GM20000 (cell line): ENCODE results near the gene EFHC1.

Experiments used
- DNase-seq: peaks from one replicate; pipeline ENCODE4 v3.0.0; 2012; ENCODE audit warnings: low spot score
- CTCF ChIP-seq: IDR thresholded peaks from 2 replicates; pipeline ENCODE4 v1.5.1; 2012; ENCODE audit warnings: mild to moderate bottlenecking, control low read depth; ENCODE audit errors: extremely low read depth, missing control alignments

The EFHC1 gene

DNA sequence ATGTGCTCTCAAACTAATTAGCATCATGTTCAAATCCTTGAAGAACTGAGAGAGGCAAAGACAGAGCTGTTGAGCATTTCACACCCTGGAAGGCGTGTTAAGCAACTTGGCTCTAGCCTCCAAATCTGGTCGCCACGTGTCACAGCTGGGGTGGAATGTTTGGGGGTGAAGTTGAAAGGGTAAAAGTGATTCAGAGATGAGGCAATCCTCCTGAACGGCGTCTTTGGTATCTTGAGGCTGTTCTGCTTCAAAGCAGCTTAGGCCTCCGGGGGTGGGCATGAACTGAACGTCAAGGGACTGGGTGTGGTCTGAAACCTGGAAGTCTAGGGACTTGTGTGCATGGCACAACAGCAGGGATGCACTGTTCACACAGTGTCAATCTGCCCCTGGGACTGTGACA is 94.4 kb downstream of the EFHC1 start:
- TF ChIP-seq CTCF: no peak
- DNase-seq: no peak

DNA sequence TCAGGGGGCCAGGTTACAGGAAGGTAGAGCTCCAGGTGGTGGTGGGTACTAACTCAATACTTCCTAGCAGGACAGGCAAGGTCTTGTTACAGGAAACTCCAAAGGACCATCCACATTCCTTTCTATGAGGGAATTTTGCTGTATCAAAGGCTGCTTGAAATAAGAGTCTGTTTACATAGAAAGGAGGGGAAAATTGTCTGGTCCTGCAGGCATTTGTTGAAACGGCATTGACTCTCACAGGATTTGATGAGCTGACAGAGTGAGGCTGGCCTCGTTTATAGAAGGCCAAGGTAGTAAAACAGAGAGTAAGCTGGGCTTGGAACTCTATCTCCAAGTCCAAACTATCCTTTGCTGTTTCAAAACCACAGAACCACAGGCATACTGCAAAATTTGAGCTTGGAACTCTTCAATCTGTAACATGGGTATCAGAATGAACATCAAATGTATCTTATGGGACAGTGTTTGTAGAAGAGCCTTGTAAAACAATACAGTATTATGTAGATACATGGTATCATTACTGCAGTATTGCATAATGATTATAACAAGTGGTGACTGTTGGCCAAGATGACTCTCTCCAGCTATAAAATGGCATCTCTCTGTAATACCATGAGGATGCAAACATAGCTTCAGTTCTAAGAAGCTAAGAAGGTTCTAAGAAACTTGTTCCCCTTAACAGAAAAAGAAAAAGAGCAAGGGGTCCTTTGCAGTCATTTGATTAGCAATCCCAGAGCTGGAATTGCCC is 95.2 kb downstream of the EFHC1 start:
- DNase-seq: no peak

GRCh38 chr6:52516269-52516668 is 96.1 kb downstream of the EFHC1 start:
- DNase-seq: no peak
- no peak for TF ChIP-seq CTCF

More for the DNA sequence above, 95.2 kb downstream of the EFHC1 start:
- no peak for TF ChIP-seq CTCF

DNA sequence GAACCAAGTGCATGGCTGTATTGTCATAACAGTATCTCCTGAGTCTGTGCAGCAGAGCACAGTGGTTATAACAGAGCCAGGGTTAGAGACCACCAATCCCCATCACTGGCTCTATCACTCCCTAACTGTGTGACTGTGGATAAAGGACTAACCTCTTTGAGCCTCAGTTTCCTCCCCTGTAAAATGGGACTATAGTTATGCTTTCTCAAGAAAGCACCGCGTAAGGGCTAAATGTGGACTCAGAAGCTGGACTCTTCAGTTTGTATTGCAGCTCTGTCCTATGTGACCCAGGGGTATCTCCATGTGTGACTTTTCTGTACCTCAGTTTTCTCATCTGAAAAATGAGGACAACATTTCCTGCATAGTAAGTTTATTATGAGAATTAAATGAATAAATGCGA is 96.8 kb downstream of the EFHC1 start:
- DNase-seq: no peak
- TF ChIP-seq CTCF: no peak

GRCh38 chr6:52517502-52518278 is 97.5 kb downstream of the EFHC1 start:
- no peak for TF ChIP-seq CTCF
- DNase-seq: peak; percentile 59

DNA sequence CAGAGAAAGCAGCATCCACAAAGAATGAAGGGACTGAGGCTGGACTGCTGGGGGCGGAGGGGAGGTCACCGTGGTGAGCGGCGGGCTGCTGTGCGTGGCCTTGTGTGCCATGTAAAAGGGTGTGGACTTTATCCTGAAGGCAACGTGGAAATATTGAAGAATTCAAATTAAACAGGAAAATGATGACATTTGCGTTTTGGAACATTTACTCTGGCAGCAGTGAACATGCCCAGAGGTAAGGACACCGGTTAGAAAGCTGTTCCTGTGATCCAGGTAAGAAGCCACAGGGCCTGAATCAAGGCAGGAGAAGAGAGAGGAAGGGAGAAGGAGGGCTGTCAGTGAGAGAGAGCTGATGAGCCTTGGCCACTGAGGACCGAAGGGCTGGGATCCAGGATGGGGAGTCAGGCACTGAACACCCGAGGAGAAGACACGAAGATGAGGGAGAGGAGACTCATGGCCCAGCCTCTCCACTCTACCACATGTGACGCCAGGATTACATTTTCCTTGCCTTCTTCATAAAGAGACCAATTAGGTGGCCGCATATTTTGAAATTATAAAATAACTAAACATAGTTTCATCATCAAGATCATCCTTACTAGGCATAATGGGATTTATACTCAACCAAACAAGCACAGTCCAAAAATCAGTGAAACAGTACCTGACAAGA is 98.3 kb downstream of the EFHC1 start:
- TF ChIP-seq CTCF: no peak

DNA sequence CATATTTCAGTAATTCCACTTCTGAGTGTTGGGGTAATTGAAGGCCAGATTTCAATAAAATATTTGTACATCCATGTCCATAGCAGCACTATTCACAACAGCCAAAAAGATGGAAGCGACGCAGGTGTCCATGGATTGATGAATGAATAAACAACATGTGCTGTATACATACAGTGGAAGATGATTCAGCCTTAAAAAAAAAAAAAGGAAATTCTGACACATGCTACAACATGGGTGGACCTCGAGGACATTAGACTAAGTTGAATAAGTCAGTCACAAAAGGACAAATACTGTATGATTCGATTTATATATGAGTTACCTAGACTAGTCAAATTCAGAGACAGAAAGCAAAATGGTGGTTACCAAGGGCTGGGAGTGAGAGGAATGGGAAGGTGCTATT is 99.5 kb downstream of the EFHC1 start:
- no peak for DNase-seq
- TF ChIP-seq CTCF: no peak

More for the DNA sequence above, 98.3 kb downstream of the EFHC1 start:
- no peak for DNase-seq
